Left cardiac atrium (tissue), 4 donors: ENCODE data around the gene METAP1D. TPM values are rescaled to one million over a fixed set of nuclear protein-coding genes. Genes with fewer than 3 reads are reported as not detected.

Experiments
- ATAC-seq, 2 donors: fragments of 200-7000 bp; cut with Tn5 transposase; one replicate each; pipeline ENCODE4 v1.9.1; 2020; ENCODE audit warnings: mild to moderate bottlenecking in 2 of 2, moderate library complexity in 2 of 2
- DNase-seq: peaks from one replicate; pipeline ENCODE4 v3.0.0-alpha.2; 2020
- intact Hi-C, 2 donors: fragments of 100-400 bp; cut with DNase I; formaldehyde crosslinking; loops; one replicate each; pipeline versions ENCODE4 v1.14.1 to v1.15.1; 2022 to 2023
- total RNA-seq, 2 donors: library from RNA; stranded (reverse); fragmentation: NEBNext Ultra II Directional; extraction: Animal tissue kit (Norgen Biotek cat#: 25700); gene quantifications; one replicate each; pipeline ENCODE4 v1.2.1, GENCODE V29; 2021
- donor health status: DM: no; HTN: yes; CAD: no.
- donor health status: DM: no; HTN: yes; CAD: no; lungs with severe emphysema.
- donor health status: DM: yes; HTN: yes; CAD: no.
- donor health status: Dilated cardiomyopathy.

The METAP1D gene
- total RNA-seq, 2 donors from 2014 or later = 3.4 to 5.4 TPM

DNA sequence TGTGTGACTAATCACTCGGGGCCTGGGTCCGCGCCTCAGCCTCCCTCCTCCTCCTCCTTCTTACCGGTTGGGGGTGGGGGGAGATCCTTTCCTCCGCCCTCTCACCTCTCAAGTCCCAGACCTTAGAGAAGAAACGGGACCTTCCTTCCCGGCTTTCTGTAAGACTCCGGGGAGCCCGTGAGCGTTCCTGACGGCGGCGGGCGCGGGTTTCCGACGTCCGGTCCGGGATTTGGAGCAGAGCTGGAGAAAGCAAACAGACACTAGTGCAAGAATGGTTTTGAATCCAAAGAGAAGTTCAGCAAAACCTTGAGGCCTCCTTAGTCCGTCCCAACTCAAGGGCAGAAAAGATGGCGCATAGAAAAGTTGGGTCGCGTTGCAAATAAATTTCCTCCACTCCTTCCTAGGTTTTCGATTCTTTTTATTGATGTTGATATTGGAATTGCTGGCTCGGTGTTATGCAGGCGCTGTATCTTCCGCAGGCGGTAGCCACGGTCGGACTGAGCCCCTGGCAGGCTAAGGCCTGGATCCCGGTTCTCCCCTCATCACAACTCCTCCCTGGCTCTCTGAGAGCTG lies 87.5 kb downstream of the METAP1D start:
- intact Hi-C loops = no loop called here
- ATAC-seq = no peak
- no peak for DNase-seq

DNA sequence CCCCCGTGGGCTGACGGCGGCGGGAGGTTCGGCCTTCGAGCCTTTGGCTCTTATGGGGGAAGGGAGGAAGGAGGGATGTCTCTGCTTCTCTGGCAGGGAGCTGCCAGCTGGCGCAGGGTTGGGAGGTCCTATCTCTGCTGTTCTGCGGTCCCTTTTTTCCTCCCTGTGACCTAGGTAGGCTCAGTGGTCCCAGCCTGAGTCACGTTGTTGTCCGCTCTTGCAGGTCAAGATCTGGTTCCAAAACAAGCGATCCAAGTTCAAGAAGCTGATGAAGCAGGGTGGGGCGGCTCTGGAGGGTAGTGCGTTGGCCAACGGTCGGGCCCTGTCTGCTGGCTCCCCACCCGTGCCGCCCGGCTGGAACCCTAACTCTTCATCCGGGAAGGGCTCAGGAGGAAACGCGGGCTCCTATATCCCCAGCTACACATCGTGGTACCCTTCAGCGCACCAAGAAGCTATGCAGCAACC lies 88.1 kb downstream of the METAP1D start:
- intact Hi-C loops = no loop called here
- no peak for ATAC-seq
- DNase-seq = no peak

DNA sequence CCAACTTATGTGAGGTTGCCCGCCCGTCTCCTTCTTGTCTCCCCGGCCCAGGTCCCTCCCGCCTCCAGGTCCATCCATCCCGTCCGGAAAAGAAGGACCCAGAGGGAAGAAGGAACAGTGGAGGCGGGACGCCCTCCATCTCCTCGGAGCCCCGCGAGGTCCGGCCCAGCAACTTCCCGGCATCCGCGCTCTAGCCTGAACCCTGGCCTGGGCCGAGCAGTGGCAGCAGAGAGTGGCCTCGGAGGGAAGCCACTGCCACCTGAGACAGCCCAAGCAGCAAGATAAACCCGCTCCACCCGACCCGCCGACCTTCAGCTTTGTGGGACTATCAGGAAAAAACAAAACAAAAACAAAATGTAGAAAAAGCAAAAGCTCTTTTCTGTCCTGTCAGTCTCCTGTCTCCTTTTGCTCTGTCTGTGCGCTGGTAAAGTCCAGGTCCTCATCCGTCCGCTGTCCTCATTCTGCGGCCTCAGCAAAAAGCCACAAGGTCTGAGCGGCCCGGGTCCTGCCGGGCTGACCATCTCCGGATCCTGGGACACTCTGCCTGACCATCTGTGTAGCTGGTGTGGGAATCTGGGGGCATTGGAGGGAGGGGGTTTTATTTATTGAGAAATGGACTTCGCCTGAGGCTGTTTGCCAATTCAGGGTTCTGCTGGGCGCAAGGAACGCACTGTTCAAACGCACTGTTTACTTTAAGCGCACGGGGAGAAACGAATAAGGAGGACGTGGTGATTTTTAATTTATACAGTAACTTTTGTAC lies 88.7 kb downstream of the METAP1D start:
- intact Hi-C loops = no loop called here
- no peak for DNase-seq
- no peak for ATAC-seq

DNA sequence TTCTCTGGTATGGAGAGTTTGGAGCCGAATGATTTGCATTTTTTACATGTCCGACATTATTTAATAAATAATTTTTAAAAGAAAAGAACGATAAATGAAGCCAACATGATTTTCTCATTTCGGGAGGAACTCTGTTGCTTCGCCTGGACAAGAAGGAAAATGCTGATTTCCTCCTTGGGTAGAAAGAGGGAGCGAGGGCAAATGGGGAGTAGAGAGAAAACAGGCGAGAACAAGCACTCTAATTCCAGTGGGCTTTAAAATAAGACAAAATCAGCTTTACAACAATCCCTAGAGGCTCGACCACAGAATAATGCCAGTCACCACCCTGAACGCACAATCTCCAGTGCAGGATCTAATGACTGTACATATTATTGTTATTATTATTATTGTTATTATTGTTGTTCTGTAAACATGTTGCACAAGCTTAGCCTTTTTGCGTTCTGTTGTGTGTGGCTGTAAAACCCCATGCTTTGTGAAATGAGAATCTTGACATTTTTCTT lies 89.3 kb downstream of the METAP1D start:
- ATAC-seq (no peak), DNase-seq (no peak)
- intact Hi-C loops = no loop called here

DNA sequence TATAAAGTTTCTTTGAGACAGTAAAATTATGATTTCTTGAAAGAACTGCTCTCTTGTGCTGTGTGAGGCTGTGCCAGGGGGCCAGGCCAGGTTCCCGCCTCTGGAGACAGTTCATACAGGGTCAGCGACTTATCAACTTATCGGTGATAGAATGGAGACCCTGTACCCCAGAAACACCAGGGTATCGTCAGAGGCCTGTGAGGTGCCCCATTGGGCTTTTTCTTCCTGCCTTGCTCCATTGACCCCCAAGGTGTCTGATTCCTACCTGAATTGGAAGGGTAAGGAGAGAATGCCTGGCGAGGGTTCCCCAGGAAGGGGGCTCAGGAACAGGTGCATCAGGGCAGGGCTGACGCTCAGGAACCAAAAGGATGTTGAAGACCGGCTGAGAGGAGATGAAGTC lies 89.9 kb downstream of the METAP1D start:
- DNase-seq (no peak), ATAC-seq (no peak)
- intact Hi-C loops = no loop called here

DNA sequence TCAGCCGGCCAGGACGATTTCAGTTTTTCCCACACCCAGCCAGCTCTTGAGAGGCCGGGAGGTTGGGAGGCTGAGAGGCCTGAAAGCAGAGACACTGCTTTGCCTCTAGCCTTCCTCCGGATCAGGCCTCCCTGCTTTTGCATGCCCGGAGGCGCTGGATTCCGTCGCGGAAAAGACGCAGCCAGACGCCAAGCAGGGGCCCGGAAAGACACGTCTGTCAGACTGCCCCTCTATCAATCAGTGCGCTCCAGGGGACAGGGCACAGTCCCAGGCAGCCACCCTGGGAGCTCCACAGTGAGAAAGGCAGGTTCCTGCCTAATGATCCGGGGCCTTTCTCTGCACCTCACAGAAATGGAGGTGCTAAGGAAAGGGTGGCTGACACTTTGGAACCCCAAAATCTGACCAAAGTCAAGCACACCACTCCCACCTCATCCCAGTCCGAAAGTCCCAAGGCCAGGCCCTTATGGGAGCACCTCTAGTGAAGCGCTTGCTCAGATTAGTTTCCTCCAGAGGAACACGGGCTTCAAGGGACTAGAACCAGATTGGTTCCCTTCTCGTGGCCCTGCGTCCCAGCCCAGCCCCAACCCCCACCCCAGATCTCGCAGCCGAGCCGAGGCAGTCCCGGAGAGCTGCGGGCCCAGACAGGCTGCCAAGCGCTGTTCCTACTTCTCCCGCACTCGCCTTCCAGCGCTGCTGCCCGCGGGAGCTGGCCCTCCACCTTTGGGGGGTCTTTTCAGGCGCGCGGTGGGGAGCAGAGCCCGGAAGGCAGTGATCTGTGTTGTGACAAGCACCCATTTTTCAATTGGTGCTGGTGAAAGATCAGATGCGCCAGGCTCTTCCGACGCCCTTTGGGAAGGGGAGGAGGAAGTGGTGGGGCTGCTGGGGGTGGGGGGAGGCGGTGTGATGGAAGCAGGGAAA lies 90.5 kb downstream of the METAP1D start:
- ATAC-seq (no peak), DNase-seq (no peak)
- intact Hi-C loops = no loop called here

DNA sequence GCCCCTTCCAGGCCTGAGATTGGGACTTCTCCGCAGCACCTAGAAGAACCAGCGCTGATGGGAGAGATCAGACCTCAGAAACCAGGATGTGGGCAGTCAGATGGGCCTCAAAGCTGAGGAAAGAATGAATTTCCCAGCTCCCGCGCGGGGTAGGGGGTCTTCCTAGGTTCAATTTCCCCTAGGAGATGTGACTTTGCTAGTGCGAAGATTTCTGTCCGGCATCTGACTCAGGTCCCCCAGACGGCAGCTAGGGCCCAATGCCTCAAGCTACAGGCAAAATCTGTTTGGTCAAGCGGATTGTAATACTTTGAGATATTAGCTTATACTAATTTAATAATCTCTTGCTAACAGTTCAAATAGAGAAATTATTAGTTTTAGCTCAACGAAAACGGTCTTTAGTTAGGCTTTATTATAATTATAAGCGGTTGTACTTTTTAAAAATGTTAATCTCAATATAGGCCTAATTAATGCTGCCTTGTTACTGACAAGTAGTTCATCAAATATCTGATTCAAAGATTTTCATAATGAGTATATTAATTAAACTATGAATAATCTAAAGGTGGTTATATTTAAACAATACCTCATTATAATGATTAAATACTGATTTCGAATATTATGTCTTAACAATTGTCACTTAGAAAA lies 91.4 kb downstream of the METAP1D start:
- intact Hi-C loops = no loop called here
- DNase-seq (no peak), ATAC-seq (no peak)

DNA sequence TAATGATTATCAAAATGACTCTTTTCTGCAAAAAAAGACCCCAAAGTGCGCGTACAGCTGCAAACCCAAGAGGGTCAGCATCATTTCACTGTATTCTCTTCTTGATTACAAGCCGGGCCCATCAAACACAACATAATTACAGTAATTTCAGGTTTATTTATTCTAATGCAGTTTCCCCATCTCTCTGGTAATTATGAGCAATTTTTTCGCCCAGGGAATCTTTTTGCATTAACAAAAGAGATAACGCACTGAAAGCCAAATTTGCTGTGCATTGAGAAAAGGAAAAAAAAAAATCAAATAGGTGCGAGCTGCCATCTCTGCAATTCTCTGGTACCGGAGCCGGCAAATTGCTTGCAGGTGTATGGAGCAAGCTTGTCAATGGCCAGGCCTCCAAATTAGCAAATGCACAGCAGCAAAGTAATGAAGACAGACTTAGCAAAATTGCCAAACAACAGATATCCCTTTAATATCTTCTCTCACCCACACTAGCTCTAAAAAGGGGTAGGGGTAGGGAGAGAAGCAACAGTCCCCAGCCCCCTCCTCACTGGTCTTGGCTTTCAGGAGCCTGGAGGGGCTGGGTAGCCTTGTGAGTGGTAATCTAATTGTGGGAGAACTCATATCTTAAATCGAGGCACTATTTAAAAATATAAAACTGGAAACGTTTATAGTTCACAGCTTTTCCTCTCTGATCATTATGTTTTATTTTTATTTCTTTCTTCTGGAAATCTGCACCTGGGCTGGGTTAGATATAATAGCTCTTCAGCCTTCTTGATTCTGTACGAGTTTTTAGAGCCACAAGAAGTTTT lies 92.2 kb downstream of the METAP1D start:
- intact Hi-C loops = no loop called here
- ATAC-seq (no peak), DNase-seq (no peak)

DNA sequence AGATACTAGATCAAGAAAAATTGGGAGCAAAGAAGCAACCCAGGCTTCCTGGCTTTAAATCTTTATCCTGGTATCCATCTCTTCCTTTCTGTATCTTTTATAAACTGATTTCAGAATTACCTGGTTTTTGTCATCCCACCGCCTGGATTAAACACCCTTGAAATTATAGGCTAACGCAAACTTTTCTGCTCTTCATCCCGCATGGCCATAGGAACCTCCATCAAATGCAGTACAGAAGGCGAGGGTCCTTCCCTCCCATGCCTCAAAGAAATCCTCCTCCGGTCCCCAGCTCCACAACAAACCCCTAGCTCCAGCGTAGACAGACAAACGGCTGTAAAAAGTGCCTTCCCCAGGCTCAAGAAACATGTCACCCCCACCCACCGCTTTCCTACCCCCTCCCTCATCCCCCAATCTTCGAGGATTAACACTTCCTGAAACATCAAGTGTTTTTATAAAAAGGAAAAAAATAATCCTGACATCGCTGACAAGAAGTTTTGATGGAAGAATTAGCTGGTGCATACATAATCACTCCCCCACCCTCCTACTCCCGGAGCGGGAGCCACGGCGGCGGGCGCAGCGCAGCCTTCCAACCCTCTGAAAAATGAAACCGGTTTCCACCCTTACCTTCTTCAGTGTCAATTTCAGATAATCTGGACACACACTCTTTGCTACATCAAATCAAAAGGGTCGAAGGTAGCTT lies 93.1 kb downstream of the METAP1D start:
- ATAC-seq (no peak), DNase-seq (no peak)
- intact Hi-C loops = no loop called here

DNA sequence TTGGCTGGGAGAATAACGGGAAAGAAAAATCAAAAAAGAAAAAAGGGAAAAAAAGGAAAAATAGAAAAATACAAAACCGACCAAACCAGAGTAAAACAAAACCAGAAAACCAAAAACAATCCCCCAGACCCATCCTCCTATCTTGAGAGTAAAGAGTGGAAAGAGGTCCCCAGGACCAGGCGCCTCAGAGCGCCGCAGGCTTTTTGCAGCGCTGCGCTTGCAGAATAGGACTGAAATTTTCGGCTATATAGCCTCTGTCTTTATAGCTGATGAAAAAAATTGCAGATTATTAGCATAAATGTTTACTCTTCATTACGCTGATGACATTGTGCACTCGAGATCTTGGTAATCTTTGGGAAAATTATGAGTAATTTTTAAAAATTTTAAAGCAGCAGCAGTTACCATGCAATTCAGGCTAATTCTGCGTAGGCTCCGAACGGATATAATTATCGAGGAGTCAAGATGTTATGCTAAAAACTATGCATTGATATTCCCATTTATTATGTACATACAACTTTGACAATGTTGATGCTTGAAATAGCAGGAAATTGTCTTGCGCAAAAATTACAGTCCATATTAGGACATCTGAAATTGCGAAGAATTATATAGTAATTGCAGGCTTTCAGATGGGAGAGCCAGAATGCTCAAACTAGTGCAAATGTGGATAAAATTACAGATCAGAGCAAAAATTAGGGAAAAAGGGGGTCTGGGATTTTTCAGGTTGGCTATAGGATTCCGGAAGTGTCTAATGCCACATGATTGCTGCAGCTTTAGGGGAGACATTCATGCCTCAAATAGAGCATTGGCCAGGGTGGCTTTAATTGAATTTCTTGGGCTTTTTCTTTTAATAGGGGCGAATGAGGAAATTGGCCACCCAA lies 93.9 kb downstream of the METAP1D start:
- intact Hi-C loops = no loop called here
- ATAC-seq (no peak), DNase-seq (no peak)

DNA sequence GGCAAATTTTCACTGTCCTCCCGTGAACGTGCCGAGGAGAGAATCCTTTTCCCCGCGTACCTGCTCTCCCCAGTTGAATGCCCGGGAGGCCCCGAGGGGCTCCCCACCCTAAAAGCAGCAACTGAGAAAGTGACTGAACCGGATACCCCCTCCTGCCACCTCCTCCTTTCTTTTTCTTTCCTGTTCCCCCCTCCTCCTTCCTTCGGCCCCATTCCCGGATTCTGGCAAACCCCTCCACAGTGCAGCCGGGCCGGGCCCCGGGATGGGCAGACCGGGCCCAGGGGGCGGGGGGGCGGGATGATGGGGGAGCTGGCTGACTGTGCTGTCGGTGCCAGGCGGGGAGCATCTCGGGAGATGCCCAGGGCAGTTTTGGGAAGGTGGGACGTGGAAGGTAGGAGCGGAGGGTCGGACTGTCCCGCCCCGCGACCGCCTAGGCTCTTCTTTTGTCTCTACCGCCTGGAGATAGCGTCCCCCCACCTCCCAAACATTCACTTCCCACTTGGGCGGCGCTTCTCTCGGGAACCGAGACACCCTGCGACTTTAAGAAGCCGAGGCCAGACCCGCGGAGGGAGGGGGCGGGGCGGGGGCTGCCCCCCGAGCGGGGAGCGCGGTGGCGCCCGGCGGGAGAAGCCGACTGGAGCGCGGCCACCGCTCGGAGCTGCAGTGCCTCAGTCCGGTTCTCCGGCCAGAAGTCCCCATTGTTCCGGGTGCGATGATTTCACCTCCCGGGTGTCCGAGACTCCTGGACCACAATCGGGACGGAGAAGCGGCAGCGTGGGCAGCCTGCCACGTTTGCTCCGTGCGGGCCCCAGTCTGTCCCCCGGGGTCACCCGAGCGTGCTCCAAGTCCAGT lies 94.8 kb downstream of the METAP1D start:
- intact Hi-C loops = no loop called here
- ATAC-seq (no peak), DNase-seq (no peak)

DNA sequence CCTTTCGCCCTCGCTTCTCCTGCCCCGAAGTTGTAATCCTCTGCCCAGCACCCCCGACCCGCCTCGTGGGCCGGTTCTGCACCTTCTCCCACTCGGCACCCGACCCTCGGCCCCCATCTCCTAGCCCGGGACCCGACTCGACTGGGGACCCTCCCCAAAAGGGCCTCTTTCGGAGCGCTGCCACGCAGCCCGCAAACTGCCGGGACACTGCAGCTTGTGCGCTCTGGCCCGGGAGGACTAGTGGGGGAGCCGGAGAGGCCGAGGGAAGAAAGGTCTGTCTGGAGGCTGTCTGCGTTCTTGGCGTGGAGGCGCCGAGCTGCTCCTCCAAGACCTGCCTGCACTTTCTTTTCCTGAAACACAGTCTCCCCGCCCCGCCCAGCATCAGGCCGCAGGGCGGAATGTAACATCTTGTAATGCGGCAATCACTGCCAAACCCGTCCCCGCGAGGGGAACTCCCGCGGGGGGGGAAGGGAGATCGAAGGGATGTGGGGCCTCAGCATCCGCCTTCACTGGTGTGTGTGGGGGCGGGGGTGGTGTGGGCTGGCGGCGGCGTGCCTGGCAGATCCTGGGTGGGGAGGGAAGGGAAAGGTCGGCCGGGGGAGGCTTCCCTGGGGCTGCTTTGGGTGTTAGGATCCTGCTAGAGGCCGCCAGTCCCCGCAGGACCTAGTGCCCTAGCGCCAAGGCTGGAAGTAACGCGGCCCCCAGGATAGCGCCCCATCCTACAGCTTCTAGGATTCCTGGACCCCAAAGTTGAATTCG lies 95.6 kb downstream of the METAP1D start:
- ATAC-seq = peak; percentile 29 to 45
- DNase-seq = peak; percentile 69

DNA sequence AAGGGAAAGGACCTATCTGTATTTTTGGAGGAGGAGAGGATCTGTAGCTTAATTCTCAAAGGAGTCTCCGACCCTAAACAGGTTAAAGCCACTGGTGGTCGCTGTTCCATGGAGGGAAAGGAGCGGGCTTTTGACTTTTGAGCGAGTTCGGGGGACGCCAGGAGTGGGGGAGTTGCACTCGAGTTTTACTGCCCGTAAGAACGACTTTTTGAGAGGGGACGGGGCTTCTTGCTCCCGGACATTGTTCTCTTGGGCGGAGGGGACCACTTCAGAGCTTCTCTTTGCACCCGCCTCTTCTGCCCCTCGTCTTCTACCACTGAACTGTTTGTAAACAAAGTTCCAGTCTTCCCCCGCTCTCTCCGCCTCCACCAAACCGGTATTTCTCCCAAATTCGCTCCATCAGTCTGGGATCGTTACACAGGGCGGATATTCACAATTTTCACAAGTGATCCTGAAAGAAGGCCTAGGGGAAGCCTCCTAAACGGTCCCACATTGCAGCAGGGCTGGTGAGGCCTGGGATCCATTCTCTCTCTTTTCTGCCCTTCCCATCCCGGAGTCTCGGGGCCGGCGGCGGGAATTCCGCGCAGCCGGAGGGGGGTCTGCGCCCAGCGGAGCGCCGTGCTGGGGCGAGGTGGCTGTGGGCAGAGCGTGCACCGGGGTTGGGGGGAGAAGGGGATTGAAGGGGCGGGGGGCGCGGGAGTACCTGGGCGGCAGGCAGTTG lies 96.3 kb downstream of the METAP1D start:
- DNase-seq (no peak), ATAC-seq (no peak)
- intact Hi-C loops = no loop called here

More for the DNA sequence above, 95.6 kb downstream of the METAP1D start:
- intact Hi-C loops = no loop called here

DNA sequence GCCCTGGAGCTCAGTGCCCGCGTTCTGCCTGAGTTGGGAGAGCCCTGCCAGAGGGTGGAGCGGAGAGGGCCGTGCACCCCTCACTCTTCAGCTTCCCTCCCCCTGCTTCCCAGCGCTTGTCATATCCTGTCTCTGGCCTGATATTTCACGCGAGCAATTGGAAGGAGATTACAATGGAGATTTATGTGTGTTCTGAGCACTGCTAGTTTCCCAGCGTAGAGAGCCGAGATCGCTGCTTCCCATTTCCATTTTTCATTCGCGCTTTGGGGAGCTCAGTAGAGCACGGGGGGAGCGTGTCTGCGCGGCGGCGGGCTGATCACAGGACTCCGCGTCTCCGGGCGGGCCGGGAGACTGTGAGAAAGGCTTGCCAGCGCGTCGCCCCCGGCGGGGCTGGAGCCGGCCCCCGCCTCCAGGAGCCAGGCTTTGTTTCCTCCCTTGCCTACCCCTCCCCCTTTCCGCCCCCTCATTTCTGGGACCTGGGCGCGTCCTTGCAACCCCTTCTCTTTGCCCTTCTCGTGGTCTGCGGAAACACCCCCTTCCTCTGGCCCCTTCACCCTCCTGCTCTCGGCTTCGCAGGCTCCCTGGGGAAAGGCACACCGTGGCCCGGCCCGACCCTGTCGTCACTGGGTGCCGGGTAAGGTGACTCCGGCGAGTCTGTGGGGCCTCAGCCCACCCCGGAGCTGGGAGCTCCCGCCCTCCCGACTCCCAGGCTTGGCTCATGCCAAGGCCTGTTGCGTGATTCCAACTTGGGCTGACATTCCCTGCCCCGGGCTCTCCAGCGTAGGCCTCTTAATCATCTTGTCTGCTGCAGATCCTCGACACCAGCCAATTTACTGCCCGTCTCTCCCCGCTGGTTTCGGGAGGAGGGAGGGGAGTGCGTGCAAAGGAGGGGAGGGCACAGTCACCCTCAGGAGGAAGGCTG lies 97.1 kb downstream of the METAP1D start:
- intact Hi-C loops = no loop called here
- DNase-seq (no peak), ATAC-seq (peak in 1 of 2 donors; percentile 7)
